Mononuclear cell (primary cell): ENCODE results near the gene LONRF3. TPM values are rescaled to one million over a fixed set of nuclear protein-coding genes. Genes with fewer than 3 reads are reported as not detected.
"Not testable (repeated sequence)": the region's sequence is repeated elsewhere in the genome, so short reads cannot be mapped to it uniquely, and the experiment has no call there.

Experiments used
- H3K27me3 ChIP-seq: 2 replicates; pipeline ENCODE4 v1.6.0; 2011; ENCODE audit warnings: low read length, control low read depth; ENCODE audit not compliant: insufficient read depth
- H3K4me1 ChIP-seq: 2 replicates; pipeline ENCODE4 v1.5.1; 2011; ENCODE audit warnings: mild to moderate bottlenecking, low read length, control low read depth; ENCODE audit not compliant: insufficient read depth
- H3K4me3 ChIP-seq: 2 replicates; pipeline ENCODE4 v1.5.1; 2011; ENCODE audit warnings: mild to moderate bottlenecking, low read length, moderate library complexity
- H3K9me3 ChIP-seq: 2 replicates; pipeline ENCODE4 v1.5.1; 2011; ENCODE audit warnings: low read depth, mild to moderate bottlenecking, control low read depth, low read length
- total RNA-seq: library from RNA; depleted of rRNA; stranded (reverse); fragments of >200 nt; gene quantifications from one replicate; pipeline ENCODE4 v1.2.3, GENCODE V29; 2012

The LONRF3 gene
- total RNA-seq, 1 donor, result 21.0 TPM

- no peak overlapping the region for H3K4me3 ChIP-seq
- H3K9me3 ChIP-seq, result no peaks in the 10 kb centered on the region
- no peaks in the 10 kb centered on the region for H3K4me1 ChIP-seq
- H3K27me3 ChIP-seq, result no peaks in the 10 kb centered on the region
These were observed 33.8 kb downstream of the LONRF3 start for GRCh38 chrX:119008110-119008744.

- Histone ChIP-seq H3K4me3 (no peak overlapping the region), H3K9me3 (no peaks in the 10 kb centered on the region), H3K4me1 (peaks cover 4% of the 10 kb centered on the region), H3K27me3 (no peaks in the 10 kb centered on the region)
These were observed 34.7 kb downstream of the LONRF3 start for GRCh38 chrX:119009071-119009470.

- no peaks in the 10 kb centered on the region for H3K27me3 ChIP-seq
- no peaks in the 10 kb centered on the region for H3K9me3 ChIP-seq
- H3K4me1 ChIP-seq, result peaks cover 16% of the 10 kb centered on the region
- H3K4me3 ChIP-seq, result no peak overlapping the region
These were observed 36.1 kb downstream of the LONRF3 start for GRCh38 chrX:119010491-119010890.

GRCh38 chrX:119013164-119013563 is 38.7 kb downstream of the LONRF3 start:
- H3K4me3 ChIP-seq, result no peak overlapping the region
- H3K4me1 ChIP-seq, result peaks cover 27% of the 10 kb centered on the region
- no peaks in the 10 kb centered on the region for H3K9me3 ChIP-seq
- no peaks in the 10 kb centered on the region for H3K27me3 ChIP-seq

- Histone ChIP-seq H3K4me1 (peaks cover 27% of the 10 kb centered on the region), H3K9me3 (no peaks in the 10 kb centered on the region), H3K27me3 (no peaks in the 10 kb centered on the region), H3K4me3 (no peak overlapping the region)
These were observed 41.2 kb downstream of the LONRF3 start for GRCh38 chrX:119015407-119016237.

DNA sequence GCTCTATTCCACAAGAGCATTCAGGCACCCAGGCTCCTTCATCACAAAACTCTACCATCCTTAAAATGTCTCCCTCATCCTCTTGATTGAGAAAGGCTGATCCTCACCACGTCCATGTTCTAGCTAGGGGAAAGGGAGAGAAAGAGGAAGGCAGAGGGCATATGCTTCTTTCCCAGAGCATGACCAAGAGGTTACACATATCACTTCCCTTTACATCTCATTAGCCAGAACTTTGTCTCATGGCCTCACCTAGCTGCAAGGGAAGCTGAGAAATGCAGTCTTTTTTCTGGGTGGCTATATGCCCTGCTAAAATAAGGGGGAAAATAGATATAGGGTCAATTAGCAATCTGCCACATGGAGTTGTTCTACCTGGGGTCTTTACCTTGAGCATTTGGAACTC is 42.7 kb downstream of the LONRF3 start:
- H3K4me1 ChIP-seq, result peaks cover 27% of the 10 kb centered on the region
- H3K27me3 ChIP-seq, result no peaks in the 10 kb centered on the region
- no peak overlapping the region for H3K4me3 ChIP-seq
- H3K9me3 ChIP-seq, result no peaks in the 10 kb centered on the region

DNA sequence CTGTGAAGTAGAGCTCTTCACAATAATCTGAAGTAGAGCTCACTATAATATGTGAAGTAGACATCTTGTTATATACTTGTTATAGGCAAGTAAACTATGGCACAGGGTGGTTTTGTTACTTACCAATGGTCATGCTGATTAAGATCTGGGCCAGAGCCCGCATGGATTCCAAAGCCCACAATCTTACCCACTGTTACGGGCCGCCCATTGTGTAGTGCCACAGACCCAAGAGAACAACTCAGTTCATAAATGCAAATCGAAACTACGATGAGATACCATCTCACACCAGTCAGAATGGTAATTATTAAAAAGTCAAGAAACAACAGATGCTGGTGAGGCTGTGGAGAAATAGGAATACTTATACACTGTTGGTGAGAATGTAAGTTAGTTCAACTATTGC is 51.5 kb downstream of the LONRF3 start:
- Histone ChIP-seq H3K4me3 (no peak overlapping the region), H3K4me1 (no peaks in the 10 kb centered on the region), H3K9me3 (no peaks in the 10 kb centered on the region), H3K27me3 (no peaks in the 10 kb centered on the region)

GRCh38 chrX:119026344-119026743 is 51.9 kb downstream of the LONRF3 start:
- not testable (repeated sequence) for H3K9me3 ChIP-seq, H3K27me3 ChIP-seq, H3K4me3 ChIP-seq, H3K4me1 ChIP-seq

DNA sequence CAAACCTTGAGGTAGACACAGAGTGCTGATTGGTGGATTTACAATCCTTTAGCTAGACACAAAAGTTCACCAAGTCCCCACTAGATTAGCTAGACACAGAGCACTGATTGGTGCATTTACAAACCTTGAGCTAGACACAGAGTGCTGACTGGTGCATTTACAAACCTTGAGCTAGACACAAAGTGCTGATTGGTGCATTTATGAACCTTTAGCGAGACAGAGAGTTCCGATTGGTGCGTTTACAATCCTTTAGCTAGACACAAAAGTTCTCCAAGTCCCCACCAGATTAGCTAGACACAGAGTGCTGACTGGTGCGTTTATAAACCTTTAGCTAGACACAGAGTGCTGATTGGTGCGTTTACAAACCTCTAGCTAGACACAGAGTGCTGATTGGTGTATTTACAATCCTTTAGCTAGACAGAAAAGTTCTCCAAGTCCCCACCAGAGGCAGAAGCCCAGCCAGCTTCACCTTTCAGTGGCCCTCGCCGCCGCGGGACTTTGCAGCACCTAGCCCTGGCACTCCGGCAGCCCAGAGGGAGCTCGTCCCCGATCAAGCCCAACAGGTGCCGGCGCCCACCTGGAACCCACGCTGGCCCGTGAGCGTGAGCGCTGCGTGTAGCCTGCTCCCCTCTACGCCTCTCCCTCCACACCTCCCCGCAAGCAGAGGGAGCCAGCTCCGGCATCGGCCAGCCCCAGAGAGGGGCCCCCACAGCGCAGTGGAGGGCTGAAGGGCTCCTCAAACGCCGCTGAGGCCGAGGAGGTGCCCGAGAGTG is 53.7 kb downstream of the LONRF3 start:
- H3K27me3 ChIP-seq, H3K4me1 ChIP-seq, H3K4me3 ChIP-seq, H3K9me3 ChIP-seq: not testable (repeated sequence)

- no peaks in the 10 kb centered on the region for H3K9me3 ChIP-seq
- H3K4me3 ChIP-seq, result no peak overlapping the region
- H3K27me3 ChIP-seq, result no peaks in the 10 kb centered on the region
- H3K4me1 ChIP-seq, result no peaks in the 10 kb centered on the region
These were observed 54.4 kb downstream of the LONRF3 start for GRCh38 chrX:119028733-119029330.

- not testable (repeated sequence) for H3K27me3 ChIP-seq, H3K9me3 ChIP-seq, H3K4me3 ChIP-seq, H3K4me1 ChIP-seq
These were observed 55.2 kb downstream of the LONRF3 start for GRCh38 chrX:119029656-119030055.

DNA sequence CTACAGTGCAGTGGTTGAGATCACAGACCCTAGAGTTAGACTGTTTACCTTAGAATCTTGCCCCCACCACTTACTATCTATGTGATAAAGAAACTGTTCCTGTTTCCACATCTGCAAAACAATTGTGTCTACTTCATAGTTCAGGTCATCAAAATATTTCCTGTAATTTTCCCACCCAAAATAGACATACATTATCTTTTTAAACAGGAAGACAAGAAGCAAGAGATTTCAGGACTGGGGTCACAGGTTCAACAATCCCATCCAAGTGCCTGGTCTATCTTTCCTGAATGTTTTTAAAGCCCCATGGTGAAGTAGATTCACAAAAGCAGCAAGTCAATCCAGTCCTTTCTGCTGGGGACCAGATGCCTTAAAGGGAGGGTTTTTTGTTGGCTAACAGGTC is 56.6 kb downstream of the LONRF3 start:
- no peak overlapping the region for H3K4me3 ChIP-seq
- no peaks in the 10 kb centered on the region for H3K4me1 ChIP-seq
- no peaks in the 10 kb centered on the region for H3K27me3 ChIP-seq
- H3K9me3 ChIP-seq, result no peaks in the 10 kb centered on the region

GRCh38 chrX:119036107-119037029 is 62.0 kb downstream of the LONRF3 start:
- Histone ChIP-seq H3K4me3 (no peak overlapping the region), H3K27me3 (no peaks in the 10 kb centered on the region), H3K4me1 (no peaks in the 10 kb centered on the region), H3K9me3 (no peaks in the 10 kb centered on the region)

DNA sequence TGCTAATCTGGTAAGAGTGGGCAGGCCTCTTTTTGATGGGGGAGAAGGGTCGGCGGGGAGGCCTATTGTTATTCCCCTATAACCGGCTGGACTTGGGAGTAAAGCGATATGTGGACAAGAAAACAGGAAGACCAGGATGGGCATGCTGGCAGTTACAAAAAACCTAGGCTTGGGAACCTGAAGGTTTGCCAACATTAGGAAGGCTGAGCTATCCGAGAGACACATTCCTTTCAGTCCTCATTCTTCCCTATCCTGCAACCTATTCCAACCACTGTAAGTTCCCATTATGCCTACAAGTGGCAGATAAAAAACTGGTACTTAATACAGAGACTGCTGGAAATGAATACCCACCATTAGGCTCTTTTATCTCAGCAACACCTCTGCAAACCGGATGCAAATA is 66.0 kb downstream of the LONRF3 start:
- Histone ChIP-seq H3K4me3 (no peak overlapping the region), H3K27me3 (no peaks in the 10 kb centered on the region), H3K9me3 (no peaks in the 10 kb centered on the region), H3K4me1 (no peaks in the 10 kb centered on the region)
